Astrocyte (in vitro differentiated cells and primary cell): ENCODE data around the gene PLSCR3. TPM values are rescaled to one million over a fixed set of nuclear protein-coding genes. Genes with fewer than 3 reads are reported as not detected.

ENCODE experiments used
- DNase-seq: peaks from one replicate; pipeline ENCODE4 v3.0.0-alpha.2; 2010; ENCODE audit warnings: low read depth
- FAIRE-seq: peaks from 2 replicates; lab custom pipeline; 2011; peaks lifted over from hg19 to GRCh38; lab: Jason Lieb, UNC
- H2AFZ ChIP-seq: 2 replicates; pipeline ENCODE4 v1.6.0; 2012; ENCODE audit warnings: low read depth, low read length, inconsistent platforms
- H3K27ac ChIP-seq: 2 replicates; pipeline ENCODE4 v1.5.1; 2011; ENCODE audit warnings: low read depth, low read length, inconsistent platforms
- H3K27me3 ChIP-seq: 2 replicates; pipeline ENCODE4 v1.6.0; 2011; ENCODE audit warnings: low read length, inconsistent platforms; ENCODE audit not compliant: insufficient read depth
- H3K36me3 ChIP-seq: 2 replicates; pipeline ENCODE4 v1.5.1; 2011; ENCODE audit warnings: low read length, inconsistent platforms; ENCODE audit not compliant: insufficient read depth
- H3K4me1 ChIP-seq: 2 replicates; pipeline ENCODE4 v1.5.1; 2011; ENCODE audit warnings: low read length, inconsistent platforms; ENCODE audit not compliant: insufficient read depth
- H3K4me2 ChIP-seq: 2 replicates; pipeline ENCODE4 v1.6.0; 2012; ENCODE audit warnings: low read length, inconsistent platforms
- H3K4me3 ChIP-seq: 2 replicates; pipeline ENCODE4 v1.5.1; 2011; ENCODE audit warnings: low read depth, mild to moderate bottlenecking, low read length, inconsistent platforms; ENCODE audit not compliant: insufficient read depth
- H3K79me2 ChIP-seq: 2 replicates; pipeline ENCODE4 v1.6.0; 2012; ENCODE audit warnings: mild to moderate bottlenecking, low read length, inconsistent platforms; ENCODE audit not compliant: insufficient read depth
- H3K9ac ChIP-seq: 2 replicates; pipeline ENCODE4 v1.6.0; 2012; ENCODE audit warnings: mild to moderate bottlenecking, low read length, inconsistent platforms
- H3K9me3 ChIP-seq: 2 replicates; pipeline ENCODE4 v1.5.1; 2012; ENCODE audit warnings: low read depth, mild to moderate bottlenecking, low read length, inconsistent platforms; ENCODE audit not compliant: insufficient read depth
- H4K20me1 ChIP-seq: 2 replicates; pipeline ENCODE4 v1.6.0; 2012; ENCODE audit warnings: low read length, inconsistent platforms; ENCODE audit not compliant: insufficient read depth
- H3K27ac Mint-ChIP-seq: one replicate; pipeline ENCODE4 v1.8.0; 2021; ENCODE audit warnings: mild to moderate bottlenecking, mixed read lengths; ENCODE audit not compliant: unreplicated experiment
- H3K27me3 Mint-ChIP-seq: one replicate; pipeline ENCODE4 v1.8.0; 2021; ENCODE audit warnings: low read depth, mixed read lengths; ENCODE audit not compliant: unreplicated experiment
- H3K36me3 Mint-ChIP-seq: one replicate; pipeline ENCODE4 v1.8.0; 2021; ENCODE audit warnings: low read depth, mixed read lengths; ENCODE audit not compliant: unreplicated experiment
- H3K4me1 Mint-ChIP-seq: one replicate; pipeline ENCODE4 v1.8.0; 2021; ENCODE audit warnings: low read depth, mixed read lengths; ENCODE audit not compliant: unreplicated experiment
- H3K4me3 Mint-ChIP-seq: one replicate; pipeline ENCODE4 v1.8.0; 2021; ENCODE audit warnings: mild to moderate bottlenecking, moderate library complexity, mixed read lengths; ENCODE audit not compliant: unreplicated experiment
- H3K9me3 Mint-ChIP-seq: one replicate; pipeline ENCODE4 v1.8.0; 2021; ENCODE audit warnings: mild to moderate bottlenecking, mixed read lengths; ENCODE audit not compliant: unreplicated experiment
- EZH2 ChIP-seq: IDR thresholded peaks from 2 replicates; pipeline ENCODE4 v1.6.1; 2012; ENCODE audit warnings: mild to moderate bottlenecking, low read length, inconsistent platforms; ENCODE audit not compliant: insufficient read depth
- total RNA-seq: library from RNA; stranded (reverse); gene quantifications from 2 replicates; pipeline ENCODE4 v1.2.1, GENCODE V29; 2021
- TF ChIP-seq, protein P1 (sequence below): IDR thresholded peaks from 2 replicates; pipeline ENCODE4 v1.5.1; 2011; ENCODE audit warnings: low read depth, mild to moderate bottlenecking, inconsistent platforms, low read length, moderate library complexity; ENCODE audit not compliant: insufficient read depth

Gene PLSCR3
- total RNA-seq, 1 donor from 2014 or later: 67.6 TPM

DNA sequence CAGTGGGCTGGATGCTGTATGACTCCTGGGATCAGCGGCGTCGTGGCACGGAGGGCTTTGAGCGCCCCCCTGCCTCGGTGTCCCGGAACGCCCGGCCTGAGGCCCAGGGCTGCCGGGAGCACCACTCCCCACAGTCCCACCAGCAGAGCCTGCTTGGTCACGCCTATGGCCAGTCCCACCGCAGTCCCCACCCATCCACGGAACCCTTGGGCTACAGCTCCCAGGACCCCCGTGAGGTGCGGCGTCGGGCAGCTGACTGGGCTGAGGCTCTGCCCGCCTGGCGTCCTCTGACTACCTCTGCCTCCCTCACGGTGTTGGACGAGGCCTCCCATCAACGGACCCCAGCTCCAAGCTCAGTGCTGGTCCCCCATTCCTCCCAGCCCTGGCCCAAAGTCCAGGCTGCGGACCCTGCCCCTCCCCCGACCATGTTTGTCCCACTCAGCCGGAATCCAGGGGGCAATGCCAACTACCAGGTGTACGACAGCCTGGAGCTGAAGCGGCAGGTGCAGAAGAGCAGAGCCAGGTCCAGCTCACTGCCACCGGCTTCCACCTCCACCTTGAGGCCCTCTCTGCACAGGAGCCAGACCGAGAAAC lies 32.7 kb upstream of the PLSCR3 start:
- H3K27ac Mint-ChIP-seq: no peak overlapping the region
- no peak overlapping the region for H3K4me3 Mint-ChIP-seq
- Histone ChIP-seq H3K4me3 (no peak overlapping the region), H2AFZ (no peak overlapping the region), H3K27me3 (no peaks in the 10 kb centered on the region), H4K20me1 (no peaks in the 10 kb centered on the region), H3K9me3 (no peaks in the 10 kb centered on the region), H3K27ac (no peak overlapping the region), H3K36me3 (no peaks in the 10 kb centered on the region), H3K4me1 (no peaks in the 10 kb centered on the region), H3K79me2 (no peaks in the 10 kb centered on the region), H3K9ac (no peak overlapping the region), H3K4me2 (no peak overlapping the region)
- no peaks in the 10 kb centered on the region for H3K4me1 Mint-ChIP-seq
- H3K9me3 Mint-ChIP-seq: peaks cover 2% of the 10 kb centered on the region
- FAIRE-seq (no peak), DNase-seq (no peak)
- no peak for TF ChIP-seq EZH2
- TF ChIP-seq, protein P1, sequence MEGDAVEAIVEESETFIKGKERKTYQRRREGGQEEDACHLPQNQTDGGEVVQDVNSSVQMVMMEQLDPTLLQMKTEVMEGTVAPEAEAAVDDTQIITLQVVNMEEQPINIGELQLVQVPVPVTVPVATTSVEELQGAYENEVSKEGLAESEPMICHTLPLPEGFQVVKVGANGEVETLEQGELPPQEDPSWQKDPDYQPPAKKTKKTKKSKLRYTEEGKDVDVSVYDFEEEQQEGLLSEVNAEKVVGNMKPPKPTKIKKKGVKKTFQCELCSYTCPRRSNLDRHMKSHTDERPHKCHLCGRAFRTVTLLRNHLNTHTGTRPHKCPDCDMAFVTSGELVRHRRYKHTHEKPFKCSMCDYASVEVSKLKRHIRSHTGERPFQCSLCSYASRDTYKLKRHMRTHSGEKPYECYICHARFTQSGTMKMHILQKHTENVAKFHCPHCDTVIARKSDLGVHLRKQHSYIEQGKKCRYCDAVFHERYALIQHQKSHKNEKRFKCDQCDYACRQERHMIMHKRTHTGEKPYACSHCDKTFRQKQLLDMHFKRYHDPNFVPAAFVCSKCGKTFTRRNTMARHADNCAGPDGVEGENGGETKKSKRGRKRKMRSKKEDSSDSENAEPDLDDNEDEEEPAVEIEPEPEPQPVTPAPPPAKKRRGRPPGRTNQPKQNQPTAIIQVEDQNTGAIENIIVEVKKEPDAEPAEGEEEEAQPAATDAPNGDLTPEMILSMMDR: no peak
- H3K36me3 Mint-ChIP-seq: peaks cover 3% of the 10 kb centered on the region
- H3K27me3 Mint-ChIP-seq: peaks cover 5% of the 10 kb centered on the region

DNA sequence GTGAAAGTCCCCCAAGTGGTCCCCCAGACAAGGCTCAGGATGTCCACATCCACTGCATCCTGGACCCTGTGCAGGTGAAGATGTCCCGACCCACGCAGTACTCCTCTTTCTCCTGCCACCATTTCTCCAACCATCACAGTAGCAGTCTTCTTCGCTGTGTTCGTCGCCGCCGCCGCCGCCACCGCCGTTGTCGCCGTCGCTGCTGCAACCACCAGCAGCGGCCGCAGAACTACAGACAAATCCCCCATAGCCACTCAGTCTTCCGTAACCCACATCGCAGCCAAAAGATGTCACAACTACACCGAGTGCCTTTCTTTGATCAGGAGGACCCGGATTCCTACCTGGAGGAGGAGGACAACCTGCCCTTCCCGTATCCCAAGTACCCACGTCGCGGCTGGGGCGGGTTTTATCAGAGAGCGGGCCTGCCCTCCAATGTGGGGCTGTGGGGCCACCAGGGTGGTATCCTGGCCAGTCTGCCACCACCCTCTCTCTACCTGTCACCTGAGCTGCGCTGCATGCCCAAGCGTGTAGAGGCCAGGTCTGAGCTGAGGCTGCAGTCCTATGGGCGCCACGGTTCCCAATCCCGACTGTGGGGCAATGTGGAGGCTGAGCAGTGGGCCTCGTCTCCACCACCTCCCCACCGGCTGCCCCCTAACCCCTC lies 32.0 kb upstream of the PLSCR3 start:
- TF ChIP-seq, protein P1: no peak
- no peak for TF ChIP-seq EZH2
- Mint-ChIP-seq H3K9me3 (peaks cover 2% of the 10 kb centered on the region), H3K27ac (no peak overlapping the region), H3K36me3 (peaks cover 3% of the 10 kb centered on the region), H3K4me1 (no peaks in the 10 kb centered on the region), H3K4me3 (peak overlapping the region; percentile 45), H3K27me3 (peaks cover 5% of the 10 kb centered on the region)
- H2AFZ ChIP-seq: no peak overlapping the region
- H3K27ac ChIP-seq: no peak overlapping the region
- no peaks in the 10 kb centered on the region for H3K79me2 ChIP-seq
- H3K9me3 ChIP-seq: no peaks in the 10 kb centered on the region
- DNase-seq: no peak
- H4K20me1 ChIP-seq: no peaks in the 10 kb centered on the region
- no peak overlapping the region for H3K4me3 ChIP-seq
- H3K9ac ChIP-seq: no peak overlapping the region
- FAIRE-seq: no peak
- no peaks in the 10 kb centered on the region for H3K27me3 ChIP-seq
- H3K4me1 ChIP-seq: no peaks in the 10 kb centered on the region
- H3K36me3 ChIP-seq: no peaks in the 10 kb centered on the region
- no peak overlapping the region for H3K4me2 ChIP-seq

- H3K27me3 ChIP-seq: no peaks in the 10 kb centered on the region
- no peak overlapping the region for H3K27ac ChIP-seq
- H3K4me3 ChIP-seq: no peak overlapping the region
- Mint-ChIP-seq H3K4me3 (no peak overlapping the region), H3K9me3 (peaks cover 2% of the 10 kb centered on the region), H3K27me3 (peaks cover 5% of the 10 kb centered on the region), H3K4me1 (no peaks in the 10 kb centered on the region), H3K27ac (no peak overlapping the region), H3K36me3 (peaks cover 3% of the 10 kb centered on the region)
- no peak overlapping the region for H3K9ac ChIP-seq
- H2AFZ ChIP-seq: no peak overlapping the region
- no peaks in the 10 kb centered on the region for H3K36me3 ChIP-seq
- DNase-seq (no peak), FAIRE-seq (no peak)
- H3K79me2 ChIP-seq: no peaks in the 10 kb centered on the region
- H3K9me3 ChIP-seq: no peaks in the 10 kb centered on the region
- no peaks in the 10 kb centered on the region for H4K20me1 ChIP-seq
- no peaks in the 10 kb centered on the region for H3K4me1 ChIP-seq
- TF ChIP-seq EZH2: no peak
- no peak overlapping the region for H3K4me2 ChIP-seq
Measured at GRCh38 chr17:7425756-7426155, 31.4 kb upstream of the PLSCR3 start.
